Measurements from ENCODE around the gene DTX1.
A peak's percentile ranks its signal among the peaks of the same experiment; 100 is the strongest.
"Not testable (repeated sequence)": the region's sequence is repeated elsewhere in the genome, so short reads cannot be mapped to it uniquely, and the experiment has no call there.

The DTX1 gene

GRCh38 chr12:113112043-113112899 lies 55.7 kb downstream of the DTX1 start:
- ATAC-seq (replicated peaks) = no peak
- H3K36me3 Mint-ChIP-seq (ENCODE audit: insufficient read depth) = peaks cover 2% of the 10 kb centered on the region
- peaks cover 0 to 18% of the 10 kb centered on the region in 2 donors for H3K27me3 Mint-ChIP-seq
- no peaks in the 10 kb centered on the region for H3K9me3 Mint-ChIP-seq
- peaks cover 12 to 21% of the 10 kb centered on the region in 2 donors for H3K4me1 Mint-ChIP-seq (ENCODE audit: low read depth in 2 of 2)
- DNase-seq = no peak
- H3K27ac Mint-ChIP-seq = no peak overlapping the region
- no peak overlapping the region for H3K4me3 Mint-ChIP-seq

DNA sequence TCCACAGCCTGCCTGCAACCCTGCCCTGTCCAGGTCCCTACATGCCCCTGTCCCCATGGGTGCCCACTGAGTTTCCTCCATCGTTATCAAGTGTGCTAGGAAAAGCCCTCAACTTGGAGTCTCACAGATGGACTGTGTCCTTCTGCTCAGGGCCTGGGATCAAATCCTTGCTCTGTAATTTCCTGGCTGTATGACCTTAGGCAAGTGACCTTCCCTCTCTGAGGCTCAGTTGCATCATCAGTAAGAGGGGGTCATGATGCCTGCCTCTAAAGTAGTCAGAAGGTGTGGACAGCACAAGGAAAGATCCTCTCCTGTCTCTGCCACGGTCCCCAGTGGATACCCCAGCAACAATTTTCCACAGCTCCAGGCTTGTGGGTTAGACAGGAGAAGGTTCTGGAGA lies 56.9 kb downstream of the DTX1 start:
- peaks cover 0 to 18% of the 10 kb centered on the region in 2 donors for H3K27me3 Mint-ChIP-seq
- H3K27ac Mint-ChIP-seq = peak overlapping the region in 1 of 2 donors; percentile 41
- H3K36me3 Mint-ChIP-seq (ENCODE audit: insufficient read depth) = peaks cover 2% of the 10 kb centered on the region
- H3K4me3 Mint-ChIP-seq = no peak overlapping the region
- DNase-seq (no peak), ATAC-seq (replicated peaks) (no peak)
- no peaks in the 10 kb centered on the region for H3K9me3 Mint-ChIP-seq
- peaks cover 12 to 21% of the 10 kb centered on the region in 2 donors for H3K4me1 Mint-ChIP-seq (ENCODE audit: low read depth in 2 of 2)

DNA sequence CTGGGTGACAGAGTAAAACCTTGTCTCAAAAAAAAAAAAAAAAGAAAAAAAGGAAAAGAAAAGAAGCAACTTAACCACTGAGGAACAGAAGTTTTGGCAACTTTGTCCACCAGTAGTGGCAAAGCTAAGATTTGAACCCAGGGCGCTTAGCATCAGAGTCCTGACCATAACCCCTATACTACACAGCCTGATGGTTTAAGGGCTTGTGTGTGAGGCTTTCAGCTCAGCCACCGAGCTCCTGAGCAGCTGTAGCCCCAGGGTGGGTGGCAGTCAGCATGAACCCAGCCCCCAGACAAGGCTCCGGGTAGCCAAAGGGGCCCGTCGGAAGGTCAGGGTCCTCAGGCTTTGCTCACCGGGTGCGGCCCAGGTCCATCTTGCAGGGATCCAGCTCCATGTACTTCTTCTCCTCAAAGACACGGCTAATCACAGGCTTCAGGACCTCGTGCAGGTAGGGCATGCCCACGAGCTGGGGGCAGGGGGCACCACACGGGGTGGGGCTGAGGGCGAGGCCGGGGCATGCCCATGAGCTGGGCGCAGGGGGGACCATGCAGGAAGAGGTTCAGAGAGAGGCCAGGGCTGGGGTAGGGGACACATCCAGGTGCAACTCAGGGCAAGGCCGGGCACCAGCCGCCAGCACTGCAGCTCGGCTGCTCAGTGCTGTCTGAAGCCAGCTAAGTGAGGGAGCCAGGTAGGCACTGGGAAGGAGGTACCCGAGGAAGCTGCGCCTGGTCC lies 58.1 kb downstream of the DTX1 start:
- Mint-ChIP-seq H3K36me3 (ENCODE audit: insufficient read depth) (peaks cover 2% of the 10 kb centered on the region), H3K27ac (no peak overlapping the region), H3K4me3 (no peak overlapping the region), H3K4me1 (ENCODE audit: low read depth in 2 of 2) (peaks cover 9 to 15% of the 10 kb centered on the region in 2 donors), H3K9me3 (no peaks in the 10 kb centered on the region), H3K27me3 (peaks cover 0 to 24% of the 10 kb centered on the region in 2 donors)
- DNase-seq = no peak
- no peak for ATAC-seq (replicated peaks)

DNA sequence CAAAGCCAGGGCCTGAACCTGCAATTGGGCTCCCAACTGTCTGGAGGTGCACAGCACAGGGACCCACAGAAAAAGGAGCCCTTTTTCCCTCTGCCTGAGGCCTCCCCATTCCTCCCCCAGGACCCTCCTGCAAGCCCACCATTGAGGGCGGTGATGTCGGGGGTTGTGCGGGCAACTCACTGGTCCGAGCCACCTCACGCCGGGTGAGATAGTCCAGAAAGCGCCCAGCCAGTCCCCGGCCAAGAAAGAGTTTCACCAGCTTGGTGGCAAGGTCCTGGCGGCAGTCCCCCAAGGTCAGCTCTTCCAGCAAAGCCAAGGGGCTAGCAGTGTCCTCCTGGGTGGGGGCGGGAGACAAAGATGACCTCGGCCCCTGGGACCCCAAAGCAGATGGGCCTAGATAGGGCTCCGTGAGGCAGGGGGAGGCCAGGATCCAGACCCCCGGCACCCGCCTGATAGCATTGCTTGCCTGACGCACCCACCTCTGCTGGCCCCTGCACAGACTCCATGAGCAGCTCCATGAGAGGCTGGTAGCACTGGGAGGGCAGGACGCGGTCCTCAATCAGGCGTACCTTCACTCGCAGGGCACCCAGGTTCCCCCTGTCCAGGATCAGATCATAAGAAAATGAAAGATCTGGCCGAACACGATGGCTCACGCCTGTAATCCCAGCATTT lies 59.1 kb downstream of the DTX1 start:
- DNase-seq (no peak), ATAC-seq (replicated peaks) (no peak)
- Mint-ChIP-seq H3K27ac (no peak overlapping the region), H3K36me3 (ENCODE audit: insufficient read depth) (peaks cover 2% of the 10 kb centered on the region), H3K27me3 (peaks cover 7 to 34% of the 10 kb centered on the region in 2 donors), H3K4me1 (ENCODE audit: low read depth in 2 of 2) (peaks cover 0 to 6% of the 10 kb centered on the region in 2 donors), H3K9me3 (no peaks in the 10 kb centered on the region), H3K4me3 (no peak overlapping the region)

- peaks cover 11 to 36% of the 10 kb centered on the region in 2 donors for H3K27me3 Mint-ChIP-seq
- no peak overlapping the region for H3K4me3 Mint-ChIP-seq
- peaks cover 2% of the 10 kb centered on the region for H3K36me3 Mint-ChIP-seq (ENCODE audit: insufficient read depth)
- ATAC-seq (replicated peaks) (no peak), DNase-seq (no peak)
- H3K9me3 Mint-ChIP-seq = no peaks in the 10 kb centered on the region
- no peaks in the 10 kb centered on the region for H3K4me1 Mint-ChIP-seq (ENCODE audit: low read depth in 2 of 2)
- H3K27ac Mint-ChIP-seq = no peak overlapping the region
These were observed 60.3 kb downstream of the DTX1 start for GRCh38 chr12:113116875-113117274.

DNA sequence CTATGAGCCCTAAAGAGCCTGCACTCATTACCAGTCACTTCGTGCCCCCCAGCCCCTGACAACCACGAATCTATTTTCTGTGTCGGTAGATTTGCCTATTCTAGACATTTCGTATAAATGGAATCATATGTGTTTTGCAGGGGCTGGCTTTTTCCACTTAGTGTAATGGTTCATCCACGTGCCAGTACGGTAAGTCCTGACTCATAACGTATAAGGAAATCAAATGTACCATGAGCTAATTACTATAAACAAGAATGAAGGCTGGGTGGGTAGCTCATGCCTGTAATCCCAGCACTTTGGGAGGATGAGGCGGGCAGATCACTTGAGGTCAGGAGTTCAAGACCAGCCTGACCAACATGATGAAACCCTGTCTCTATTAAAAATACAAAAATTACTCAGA lies 61.2 kb downstream of the DTX1 start:
- not testable (repeated sequence) for H3K36me3 Mint-ChIP-seq (ENCODE audit: insufficient read depth); H3K4me1 Mint-ChIP-seq (ENCODE audit: low read depth in 2 of 2); ATAC-seq (replicated peaks); DNase-seq; H3K27ac Mint-ChIP-seq; H3K9me3 Mint-ChIP-seq; H3K4me3 Mint-ChIP-seq
- H3K27me3 Mint-ChIP-seq = peaks cover 11 to 31% of the 10 kb centered on the region in 2 donors

DNA sequence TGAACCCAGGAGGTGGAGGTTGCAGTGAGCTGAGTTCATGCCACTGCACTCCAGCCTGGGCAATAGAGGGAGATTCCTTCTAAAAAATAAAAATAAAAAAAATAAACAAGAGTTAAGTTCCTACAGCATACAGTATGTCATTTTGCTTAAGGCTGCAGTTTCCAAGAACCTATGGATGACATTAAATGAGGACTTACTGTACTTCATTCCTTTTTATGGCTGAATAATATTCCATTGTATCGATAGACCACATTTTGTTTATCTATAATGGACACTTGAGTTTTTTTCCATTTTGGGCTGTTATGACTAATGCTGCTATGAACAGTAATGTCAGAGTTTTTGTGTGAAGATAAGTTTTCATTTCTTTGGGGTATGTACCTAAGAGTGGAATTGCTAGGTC lies 61.6 kb downstream of the DTX1 start:
- Mint-ChIP-seq H3K9me3 (no peaks in the 10 kb centered on the region), H3K27me3 (peaks cover 11 to 26% of the 10 kb centered on the region in 2 donors), H3K27ac (no peak overlapping the region), H3K4me1 (ENCODE audit: low read depth in 2 of 2) (no peaks in the 10 kb centered on the region), H3K36me3 (ENCODE audit: insufficient read depth) (peaks cover 2% of the 10 kb centered on the region), H3K4me3 (no peak overlapping the region)
- ATAC-seq (replicated peaks) (no peak), DNase-seq (no peak)

DNA sequence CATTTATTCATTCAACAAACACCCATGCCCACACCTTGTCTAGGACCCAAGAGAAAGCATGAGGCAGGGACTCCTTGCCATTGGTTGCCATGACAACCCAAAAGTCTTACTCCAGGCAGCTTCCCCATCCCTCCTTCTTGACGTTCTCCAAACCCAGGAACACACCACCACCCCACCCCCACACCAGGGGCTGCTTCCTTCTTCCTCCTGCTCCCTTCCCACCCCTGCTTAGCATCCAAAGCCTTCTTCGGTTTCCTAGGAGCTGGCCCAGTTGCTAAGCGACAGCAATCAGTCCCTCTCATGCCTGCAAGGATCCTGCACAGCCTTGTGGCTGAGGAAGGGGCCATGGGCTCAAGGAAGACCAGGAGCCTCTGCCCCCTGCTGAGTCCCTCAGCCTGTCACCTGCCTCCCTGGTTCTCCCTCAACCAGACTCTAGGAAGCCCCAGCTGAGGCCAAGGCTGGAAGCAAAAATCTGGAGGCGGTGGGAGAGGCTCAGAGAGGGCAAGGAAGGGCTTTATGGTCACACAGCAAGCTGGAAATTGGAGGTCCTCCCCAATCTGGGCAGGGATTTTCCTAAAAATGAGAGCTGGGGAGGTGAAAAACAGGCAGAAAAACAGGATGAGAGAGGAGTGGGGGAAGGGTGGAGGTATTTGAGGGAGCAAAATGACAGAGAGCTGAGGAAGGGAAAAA lies 63.6 kb downstream of the DTX1 start:
- Mint-ChIP-seq H3K36me3 (ENCODE audit: insufficient read depth) (no peaks in the 10 kb centered on the region), H3K27ac (no peak overlapping the region), H3K4me1 (ENCODE audit: low read depth in 2 of 2) (no peaks in the 10 kb centered on the region), H3K9me3 (no peaks in the 10 kb centered on the region), H3K4me3 (no peak overlapping the region), H3K27me3 (peaks cover 11 to 18% of the 10 kb centered on the region in 2 donors)
- ATAC-seq (replicated peaks) (no peak), DNase-seq (no peak)

DNA sequence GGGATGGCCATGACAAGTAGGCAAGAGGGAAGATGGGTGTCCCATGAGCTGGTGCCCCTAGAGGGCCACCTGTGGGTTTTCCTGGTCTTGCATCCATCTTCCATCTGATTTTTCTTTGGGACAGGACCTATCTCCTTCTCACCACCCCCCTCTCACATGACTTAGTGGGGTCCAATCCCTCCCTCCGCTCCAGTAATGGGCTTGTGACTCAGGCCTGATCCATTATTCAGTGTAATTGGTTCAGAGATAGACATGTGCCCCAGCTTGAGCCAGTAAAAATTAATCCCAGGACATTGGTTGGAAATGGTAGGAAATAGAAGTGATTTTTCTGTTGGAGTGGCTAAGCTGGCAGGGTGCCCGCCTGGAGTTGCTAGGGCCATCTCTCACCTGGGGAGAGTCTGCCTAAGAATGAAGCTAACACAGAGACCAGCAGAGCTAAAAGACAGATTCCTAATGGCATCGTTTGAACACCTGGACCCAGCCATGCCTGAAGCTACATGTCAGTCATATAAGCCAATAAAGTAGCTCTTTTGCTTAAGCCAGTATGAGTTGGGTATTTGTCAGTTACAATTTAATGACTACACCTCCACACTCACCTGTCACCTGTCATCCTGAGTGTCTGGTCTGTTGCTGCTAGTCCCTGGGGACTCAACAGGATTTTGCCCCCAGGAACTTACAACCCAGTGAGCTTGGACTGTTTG lies 64.3 kb downstream of the DTX1 start:
- H3K4me1 Mint-ChIP-seq (ENCODE audit: low read depth in 2 of 2) = no peaks in the 10 kb centered on the region
- peaks cover 11 to 18% of the 10 kb centered on the region in 2 donors for H3K27me3 Mint-ChIP-seq
- DNase-seq (no peak), ATAC-seq (replicated peaks) (no peak)
- H3K9me3 Mint-ChIP-seq = no peaks in the 10 kb centered on the region
- H3K27ac Mint-ChIP-seq = no peak overlapping the region
- H3K4me3 Mint-ChIP-seq = no peak overlapping the region
- H3K36me3 Mint-ChIP-seq (ENCODE audit: insufficient read depth) = no peaks in the 10 kb centered on the region

DNA sequence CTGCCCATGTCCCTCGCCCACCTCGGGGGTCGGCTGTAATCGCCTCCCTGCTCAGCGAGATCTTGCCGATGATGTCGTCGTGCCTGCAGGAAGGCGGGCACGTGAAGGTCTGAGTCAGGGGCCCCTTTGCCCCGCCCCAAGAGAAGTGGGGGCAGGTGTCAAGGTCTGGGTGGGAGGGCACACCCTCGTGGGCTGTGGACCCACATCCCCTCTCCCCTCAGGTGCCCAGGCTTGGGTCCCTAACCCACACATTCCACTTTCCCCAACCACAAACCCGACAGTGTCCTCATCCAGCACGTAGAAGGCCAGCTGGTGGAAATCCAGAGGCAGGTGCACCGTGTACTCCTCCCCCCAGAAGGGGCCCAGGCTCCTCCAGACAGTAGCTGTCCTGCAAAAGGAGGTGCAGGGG lies 71.3 kb downstream of the DTX1 start:
- no peak overlapping the region for H3K4me3 Mint-ChIP-seq
- no peaks in the 10 kb centered on the region for H3K36me3 Mint-ChIP-seq (ENCODE audit: insufficient read depth)
- no peaks in the 10 kb centered on the region for H3K9me3 Mint-ChIP-seq
- H3K27ac Mint-ChIP-seq = peak overlapping the region in 1 of 2 donors; percentile 12
- H3K27me3 Mint-ChIP-seq = peaks cover 0 to 6% of the 10 kb centered on the region in 2 donors
- H3K4me1 Mint-ChIP-seq (ENCODE audit: low read depth in 2 of 2) = peaks cover 0 to 2% of the 10 kb centered on the region in 2 donors
- no peak for ATAC-seq (replicated peaks)
- DNase-seq = no peak

GRCh38 chr12:113128802-113129663 lies 72.5 kb downstream of the DTX1 start:
- no peaks in the 10 kb centered on the region for H3K9me3 Mint-ChIP-seq
- peaks cover 0 to 6% of the 10 kb centered on the region in 2 donors for H3K27me3 Mint-ChIP-seq
- peaks cover 0 to 2% of the 10 kb centered on the region in 2 donors for H3K4me1 Mint-ChIP-seq (ENCODE audit: low read depth in 2 of 2)
- H3K36me3 Mint-ChIP-seq (ENCODE audit: insufficient read depth) = no peaks in the 10 kb centered on the region
- no peak overlapping the region for H3K4me3 Mint-ChIP-seq
- H3K27ac Mint-ChIP-seq = peak overlapping the region in 1 of 2 donors; percentile 12
- ATAC-seq (replicated peaks) (no peak), DNase-seq (no peak)

Data from effector memory CD8-positive, alpha-beta T cell (primary cell).